GM18502 (cell line): Measurements from ENCODE around the gene SGMS2.

Source experiments
- ATAC-seq: cut with Tn5 transposase; IDR thresholded peaks from one replicate; pipeline ENCODE4 v1.9.1; 2021; ENCODE audit warnings: mild to moderate bottlenecking; ENCODE audit not compliant: unreplicated experiment, poor library complexity

The SGMS2 gene

GRCh38 chr4:107862658-107863057, 37.9 kb downstream of the SGMS2 start:
- ATAC-seq = no peak

GRCh38 chr4:107863416-107863815, 38.7 kb downstream of the SGMS2 start:
- ATAC-seq = no peak

DNA sequence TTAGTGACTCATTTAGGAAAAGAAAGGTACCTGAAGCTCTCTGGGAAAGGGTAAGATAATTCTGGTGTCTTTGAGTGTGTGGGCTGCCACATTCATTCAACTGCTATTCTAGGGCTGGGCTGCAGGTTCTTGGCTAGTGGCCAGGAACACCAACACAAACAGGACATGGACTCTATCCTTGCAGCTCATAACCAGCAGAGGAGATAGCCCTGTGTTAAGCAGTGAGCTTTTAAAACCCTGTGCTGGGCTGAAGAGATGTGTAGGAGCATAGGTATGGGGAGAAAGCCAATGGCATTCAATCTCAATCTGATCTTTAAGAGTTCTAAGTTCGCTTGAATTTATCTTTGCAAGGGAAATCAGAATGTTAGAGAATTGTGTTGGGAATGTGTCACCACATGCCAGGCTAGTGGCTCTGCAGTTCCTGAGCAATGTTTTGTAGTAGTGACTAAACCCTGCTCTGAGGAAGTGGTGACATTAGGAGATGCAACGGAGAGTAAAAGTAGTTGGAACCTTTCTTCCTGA, 39.2 kb downstream of the SGMS2 start:
- ATAC-seq = no peak

- ATAC-seq = no peak
Measured at GRCh38 chr4:107866726-107867125, 42.0 kb downstream of the SGMS2 start.

- ATAC-seq = no peak
Measured at GRCh38 chr4:107870236-107870635, 45.5 kb downstream of the SGMS2 start.

DNA sequence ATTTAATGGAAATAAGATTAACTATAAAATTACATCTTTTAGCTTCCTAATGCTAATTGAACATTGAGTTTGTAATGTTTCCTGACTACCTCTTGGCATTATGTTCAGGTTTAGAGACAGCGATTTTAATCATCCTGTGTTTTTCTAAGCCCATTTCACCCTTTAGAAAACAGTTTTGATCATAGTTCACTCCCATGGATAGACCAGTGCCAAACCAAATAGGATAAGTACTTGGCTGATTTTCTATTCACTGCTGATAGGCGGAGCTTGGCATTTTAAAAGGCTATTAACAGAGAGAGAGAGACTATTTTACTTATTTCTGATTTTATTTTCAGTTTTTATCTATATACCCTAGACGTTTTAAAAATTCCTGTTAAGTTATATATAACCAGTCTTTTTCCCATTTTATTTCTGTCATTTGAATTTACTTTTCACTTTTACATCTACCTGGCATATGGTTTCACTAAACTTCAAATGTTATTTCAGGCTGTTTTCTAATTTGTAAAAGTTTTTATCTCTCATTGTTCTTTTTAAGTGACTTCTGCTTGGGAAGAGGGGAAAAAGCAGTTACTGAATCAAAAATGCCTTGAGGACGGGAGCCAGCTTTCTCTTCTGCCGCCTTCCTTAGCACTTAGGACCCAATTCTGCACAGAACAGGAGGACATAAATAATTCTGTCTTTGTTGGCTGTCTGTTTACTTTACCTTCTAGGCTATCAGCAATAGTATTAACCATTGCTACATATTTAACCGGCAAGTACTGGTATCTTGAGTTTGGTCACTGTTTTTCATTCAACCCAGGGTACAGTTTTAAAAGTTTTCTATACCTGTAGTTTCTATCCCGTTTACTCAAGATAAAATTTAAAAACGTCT, 46.4 kb downstream of the SGMS2 start:
- ATAC-seq = no peak

GRCh38 chr4:107874024-107874423, 49.3 kb downstream of the SGMS2 start:
- no peak for ATAC-seq

DNA sequence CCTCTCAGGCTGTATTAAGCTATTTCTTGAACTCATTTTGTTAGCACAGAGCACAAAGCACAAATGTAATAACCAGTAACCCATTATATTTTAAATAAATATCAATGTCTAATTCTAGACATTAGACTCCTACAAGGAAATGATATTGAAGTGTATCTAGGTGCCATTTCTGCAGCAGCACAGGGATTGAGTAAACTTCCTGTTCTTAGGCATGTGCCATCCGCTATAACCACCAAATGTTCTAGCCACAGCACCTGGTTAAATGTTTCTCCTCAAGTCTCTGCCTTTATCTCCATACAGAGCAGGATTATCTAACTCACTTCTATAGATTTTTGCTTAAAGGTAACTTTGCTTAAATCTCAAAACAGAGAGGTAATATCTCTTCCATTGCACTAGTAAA, 51.4 kb downstream of the SGMS2 start:
- ATAC-seq = no peak

DNA sequence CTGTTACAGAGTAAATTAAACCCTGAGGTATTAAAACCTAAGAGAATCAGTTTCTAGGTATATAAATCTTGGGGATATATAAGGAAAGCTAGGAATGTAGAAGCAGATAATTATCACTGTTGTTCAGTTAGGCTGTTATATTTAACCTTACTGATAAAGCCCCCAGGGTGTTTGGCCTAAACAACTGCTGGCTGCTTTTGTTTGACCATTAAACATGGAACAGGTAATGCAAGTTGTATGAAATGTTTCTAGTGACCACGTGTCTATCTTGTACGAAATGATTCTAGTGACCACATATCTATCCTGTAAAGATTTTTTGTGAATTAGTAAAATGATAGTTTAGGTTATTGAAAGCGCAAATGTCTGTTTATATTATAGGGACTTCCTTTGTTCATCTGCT, 52.6 kb downstream of the SGMS2 start:
- ATAC-seq = no peak

DNA sequence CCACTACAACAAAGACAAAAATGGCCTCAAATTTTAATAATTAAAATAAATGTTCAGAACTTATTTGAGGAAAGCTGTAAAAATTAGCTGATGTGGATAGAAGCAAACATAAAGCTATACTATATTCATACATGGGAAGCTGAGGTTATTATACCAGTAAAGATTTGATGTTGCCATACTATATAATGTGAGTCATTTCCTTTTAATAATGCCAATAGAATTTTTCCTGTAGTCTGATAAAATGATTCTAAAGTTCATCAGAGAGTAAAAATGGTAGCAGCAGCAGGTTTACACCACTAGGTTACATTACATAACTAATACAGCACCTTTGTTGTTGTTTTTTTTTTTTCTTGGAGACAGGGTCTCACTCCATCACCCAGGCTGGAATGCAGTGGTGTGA, 61.1 kb downstream of the SGMS2 start:
- ATAC-seq = no peak

- no peak for ATAC-seq
Measured at GRCh38 chr4:107888237-107888636, 63.5 kb downstream of the SGMS2 start.

GRCh38 chr4:107890779-107891178, 66.0 kb downstream of the SGMS2 start:
- ATAC-seq = no peak

GRCh38 chr4:107891299-107891698, 66.6 kb downstream of the SGMS2 start:
- ATAC-seq = no peak

GRCh38 chr4:107893171-107894137, 68.7 kb downstream of the SGMS2 start:
- ATAC-seq = no peak

GRCh38 chr4:107894138-107894603, 69.4 kb downstream of the SGMS2 start:
- no peak for ATAC-seq

DNA sequence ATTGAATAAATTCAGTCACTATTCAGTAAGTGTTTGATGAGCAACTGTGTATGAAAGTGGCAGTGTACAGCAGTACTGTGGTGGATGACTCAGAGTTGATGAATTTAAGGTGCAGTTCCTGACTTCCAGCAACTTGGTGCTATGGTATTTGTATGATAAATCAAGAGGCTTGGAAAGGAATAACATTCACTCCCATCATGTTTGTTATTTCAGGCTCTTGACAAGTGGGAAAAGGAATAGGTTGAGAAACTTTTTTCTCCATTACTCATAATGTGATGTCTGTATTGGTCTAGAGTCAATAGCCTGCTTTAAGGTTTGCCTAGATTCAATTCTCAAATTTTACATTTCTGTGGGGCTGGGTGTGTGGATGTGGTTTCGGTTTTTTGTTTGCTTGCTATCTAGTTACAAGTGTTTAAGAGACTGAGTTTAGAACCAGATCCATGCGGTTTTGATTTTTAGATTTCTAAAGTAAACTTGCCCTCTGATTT, 71.5 kb downstream of the SGMS2 start:
- no peak for ATAC-seq

GRCh38 chr4:107896646-107897045, 71.9 kb downstream of the SGMS2 start:
- ATAC-seq = no peak

DNA sequence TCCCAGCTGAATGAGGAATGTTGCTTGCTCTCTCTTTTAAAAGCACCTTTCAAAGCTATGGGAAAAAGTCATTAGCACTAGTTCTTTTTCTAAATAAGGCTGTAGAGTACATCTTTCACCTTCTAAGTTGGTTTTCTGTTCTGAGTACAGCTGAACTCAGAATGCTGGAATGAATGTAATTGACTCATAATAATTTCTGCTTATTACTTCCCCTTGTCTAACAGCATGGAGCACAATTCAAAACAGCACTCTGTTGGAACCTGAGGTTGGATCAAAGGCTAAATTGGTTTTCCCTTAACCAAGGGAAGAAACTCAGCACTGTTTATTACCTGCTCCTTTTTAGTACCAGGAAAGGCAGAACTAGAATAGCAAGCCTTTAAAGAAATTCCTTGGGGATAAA, 73.1 kb downstream of the SGMS2 start:
- ATAC-seq = no peak

DNA sequence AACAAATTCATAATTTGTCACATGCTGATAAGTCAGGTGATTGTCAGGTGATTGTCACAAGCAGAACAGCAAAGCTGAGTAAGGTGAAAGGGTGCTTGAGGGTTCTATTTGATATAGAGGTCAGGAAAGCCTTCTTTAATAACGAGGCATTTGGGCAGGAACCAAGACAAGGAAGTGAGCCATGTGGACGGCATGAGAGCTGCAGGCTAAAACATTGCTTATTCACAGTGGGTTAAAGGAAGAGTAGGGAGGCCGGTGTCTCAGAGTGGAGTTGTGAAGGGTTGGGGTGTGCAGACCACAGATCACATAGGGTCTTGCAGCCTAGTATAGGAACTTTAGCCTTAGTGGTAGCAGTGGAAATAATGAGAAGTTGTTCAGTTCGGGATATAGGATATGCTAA, 75.3 kb downstream of the SGMS2 start:
- ATAC-seq = no peak

GRCh38 chr4:107900508-107900907, 75.8 kb downstream of the SGMS2 start:
- ATAC-seq = no peak
